LNCAP (cell line): ENCODE results near the gene SLC13A4.

Experiments
- CTCF ChIP-seq: fragments of 450-650 bp; IDR thresholded peaks from 2 replicates; pipeline ENCODE4 v1.5.1; 2017; ENCODE audit warnings: mild to moderate bottlenecking

SLC13A4 gene

GRCh38 chr7:135670179-135670578 is 57.8 kb downstream of the SLC13A4 start:
- no peak for TF ChIP-seq CTCF

GRCh38 chr7:135669774-135670173 is 58.2 kb downstream of the SLC13A4 start:
- no peak for TF ChIP-seq CTCF

GRCh38 chr7:135666846-135667245 is 61.1 kb downstream of the SLC13A4 start:
- no peak for TF ChIP-seq CTCF

GRCh38 chr7:135666156-135666555 is 61.8 kb downstream of the SLC13A4 start:
- TF ChIP-seq CTCF: no peak

- TF ChIP-seq CTCF: no peak
Observed at GRCh38 chr7:135665042-135665441, 62.9 kb downstream of the SLC13A4 start.

GRCh38 chr7:135664046-135664589 is 63.9 kb downstream of the SLC13A4 start:
- TF ChIP-seq CTCF: no peak

GRCh38 chr7:135662373-135663114 is 65.4 kb downstream of the SLC13A4 start, which contains the start of gene STMP1:
Gene STMP1 (plus strand): TSS chr7:135662514.
- 0 out of 2 replicates have a peak, but pooled peaks have one; percentile 49 for TF ChIP-seq CTCF

GRCh38 chr7:135662123-135662372 is 65.9 kb downstream of the SLC13A4 start:
- TF ChIP-seq CTCF: no peak; the same call in 1 of the 2 replicates
